Measurements from ENCODE around the gene GORASP2. TPM values are rescaled to one million over a fixed set of nuclear protein-coding genes. Genes with fewer than 3 reads are reported as not detected.

The GORASP2 gene
- total RNA-seq, 2 experiments from 2014 or later = 87.3 to 95.7 TPM

GRCh38 chr2:170883683-170884082, 45.4 kb upstream of the GORASP2 start:
- CTCF ChIA-PET = no interaction called here
- no peaks in the 10 kb centered on the region for H3K36me3 Mint-ChIP-seq (ENCODE audit: low read depth)
- H3K4me1 ChIP-seq (ENCODE audit: insufficient read depth, low read length) = no peaks in the 10 kb centered on the region
- intact Hi-C loops (cut with DNase I, micrococcal nuclease) = no loop called here
- no peak for TF ChIP-seq CTCF (IDR thresholded peaks at IDR 0.05)
- DNase-seq (no peak), ATAC-seq (ENCODE audit: poor library complexity) (no peak)
- no peaks in the 10 kb centered on the region for H3K36me3 ChIP-seq (ENCODE audit: insufficient read depth, low read length)
- H3K9me3 ChIP-seq (ENCODE audit: control insufficient read depth in 1 of 2, insufficient read depth in 1 of 2, low read length in 2 of 2) = no peaks in the 10 kb centered on the region
- H3K9me3 Mint-ChIP-seq = no peaks in the 10 kb centered on the region
- peaks cover 9% of the 10 kb centered on the region for H3K27me3 Mint-ChIP-seq
- no peak overlapping the region for H3K4me3 ChIP-seq (ENCODE audit: low read length)
- no peak overlapping the region for H3K4me3 Mint-ChIP-seq
- H3K4me1 Mint-ChIP-seq (ENCODE audit: low read depth) = peaks cover under 1% of the 10 kb centered on the region
- POLR2A ChIA-PET = no interaction called here
- H3K27ac ChIP-seq (ENCODE audit: low read depth in 1 of 2, low read length in 2 of 2) = no peak overlapping the region
- peaks cover 0 to 7% of the 10 kb centered on the region in 2 experiments for H3K27me3 ChIP-seq (ENCODE audit: control insufficient read depth in 1 of 2, insufficient read depth in 2 of 2, low read length in 2 of 2)
- no peak overlapping the region for H3K27ac Mint-ChIP-seq

- no peaks in the 10 kb centered on the region for H3K4me1 Mint-ChIP-seq (ENCODE audit: low read depth)
- H3K36me3 Mint-ChIP-seq (ENCODE audit: low read depth) = no peaks in the 10 kb centered on the region
- intact Hi-C loops (cut with DNase I, micrococcal nuclease) = no loop called here
- Histone ChIP-seq H3K4me1 (ENCODE audit: insufficient read depth, low read length) (no peaks in the 10 kb centered on the region), H3K36me3 (ENCODE audit: insufficient read depth, low read length) (no peaks in the 10 kb centered on the region), H3K27ac (ENCODE audit: low read depth in 1 of 2, low read length in 2 of 2) (no peak overlapping the region), H3K4me3 (ENCODE audit: low read length) (no peak overlapping the region), H3K27me3 (ENCODE audit: control insufficient read depth in 1 of 2, insufficient read depth in 2 of 2, low read length in 2 of 2) (peaks cover 0 to 7% of the 10 kb centered on the region in 2 experiments), H3K9me3 (ENCODE audit: control insufficient read depth in 1 of 2, insufficient read depth in 1 of 2, low read length in 2 of 2) (no peaks in the 10 kb centered on the region)
- TF ChIP-seq CTCF (IDR thresholded peaks at IDR 0.05) = no peak
- no peaks in the 10 kb centered on the region for H3K9me3 Mint-ChIP-seq
- H3K27ac Mint-ChIP-seq = no peak overlapping the region
- no peak overlapping the region for H3K4me3 Mint-ChIP-seq
- ATAC-seq (ENCODE audit: poor library complexity) (no peak), DNase-seq (no peak)
- ChIA-PET POLR2A (no interaction called here), CTCF (interaction anchor here (0.9 kb wide), 1 partner anchor 12 kb away, joined by 6 read pairs; no protein-coding TSS in a partner anchor)
- peaks cover 13% of the 10 kb centered on the region for H3K27me3 Mint-ChIP-seq
Observed at GRCh38 chr2:170885130-170885791, 43.8 kb upstream of the GORASP2 start.

- H3K9me3 ChIP-seq (ENCODE audit: control insufficient read depth in 1 of 2, insufficient read depth in 1 of 2, low read length in 2 of 2) = no peaks in the 10 kb centered on the region
Observed at GRCh38 chr2:170886386-170886785, 42.7 kb upstream of the GORASP2 start.

More at GRCh38 chr2:170886386-170886785, 42.7 kb upstream of the GORASP2 start:
- H3K27me3 ChIP-seq (ENCODE audit: control insufficient read depth in 1 of 2, insufficient read depth in 2 of 2, low read length in 2 of 2) = peaks cover 0 to 7% of the 10 kb centered on the region in 2 experiments
- no peaks in the 10 kb centered on the region for H3K36me3 ChIP-seq (ENCODE audit: insufficient read depth, low read length)
- no peak overlapping the region for H3K27ac ChIP-seq (ENCODE audit: low read depth in 1 of 2, low read length in 2 of 2)
- Mint-ChIP-seq H3K4me3 (no peak overlapping the region), H3K27ac (no peak overlapping the region), H3K9me3 (no peaks in the 10 kb centered on the region), H3K36me3 (ENCODE audit: low read depth) (no peaks in the 10 kb centered on the region), H3K27me3 (peaks cover 13% of the 10 kb centered on the region), H3K4me1 (ENCODE audit: low read depth) (no peaks in the 10 kb centered on the region)
- ATAC-seq (ENCODE audit: poor library complexity) = no peak
- CTCF ChIA-PET = no interaction called here
- intact Hi-C loops (cut with DNase I, micrococcal nuclease) = no loop called here
- H3K4me1 ChIP-seq (ENCODE audit: insufficient read depth, low read length) = no peaks in the 10 kb centered on the region
- no peak overlapping the region for H3K4me3 ChIP-seq (ENCODE audit: low read length)
- TF ChIP-seq CTCF (IDR thresholded peaks at IDR 0.05) = no peak
- no peak for DNase-seq
- POLR2A ChIA-PET = no interaction called here

Data from CD4-positive, alpha-beta T cell (primary cell).